ENCODE data around the gene ARHGEF26. TPM values are rescaled to one million over a fixed set of nuclear protein-coding genes. Genes with fewer than 3 reads are reported as not detected.

Gene ARHGEF26
- total RNA-seq, 4 donors from 2014 or later, result 30.6 to 49.3 (median 37.8) TPM

DNA sequence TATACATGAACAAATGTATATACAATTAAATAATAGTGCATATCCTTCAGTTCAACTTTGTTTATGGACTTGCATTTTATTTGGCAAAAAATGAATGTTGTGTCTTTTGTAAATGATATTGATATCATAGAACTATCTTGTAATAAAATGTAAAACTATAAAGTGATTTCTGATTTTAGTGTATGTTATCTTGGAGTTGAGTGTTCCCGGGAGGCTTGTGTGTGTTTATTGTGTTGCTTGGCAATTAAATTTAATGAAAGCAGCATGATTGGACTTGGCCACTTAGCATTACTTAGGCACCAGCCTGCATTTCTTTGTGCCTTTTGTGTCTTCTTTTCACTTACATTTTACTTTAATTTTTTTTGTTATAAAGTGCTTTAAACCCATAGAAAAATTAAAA lies 10.6 kb downstream of the ARHGEF26 start:
- DNase-seq (ENCODE audit: low spot score in 2 of 2), result no peak
- TF ChIP-seq POLR2A (IDR thresholded peaks at IDR 0.05), result no peak
- TF ChIP-seq, protein P1, sequence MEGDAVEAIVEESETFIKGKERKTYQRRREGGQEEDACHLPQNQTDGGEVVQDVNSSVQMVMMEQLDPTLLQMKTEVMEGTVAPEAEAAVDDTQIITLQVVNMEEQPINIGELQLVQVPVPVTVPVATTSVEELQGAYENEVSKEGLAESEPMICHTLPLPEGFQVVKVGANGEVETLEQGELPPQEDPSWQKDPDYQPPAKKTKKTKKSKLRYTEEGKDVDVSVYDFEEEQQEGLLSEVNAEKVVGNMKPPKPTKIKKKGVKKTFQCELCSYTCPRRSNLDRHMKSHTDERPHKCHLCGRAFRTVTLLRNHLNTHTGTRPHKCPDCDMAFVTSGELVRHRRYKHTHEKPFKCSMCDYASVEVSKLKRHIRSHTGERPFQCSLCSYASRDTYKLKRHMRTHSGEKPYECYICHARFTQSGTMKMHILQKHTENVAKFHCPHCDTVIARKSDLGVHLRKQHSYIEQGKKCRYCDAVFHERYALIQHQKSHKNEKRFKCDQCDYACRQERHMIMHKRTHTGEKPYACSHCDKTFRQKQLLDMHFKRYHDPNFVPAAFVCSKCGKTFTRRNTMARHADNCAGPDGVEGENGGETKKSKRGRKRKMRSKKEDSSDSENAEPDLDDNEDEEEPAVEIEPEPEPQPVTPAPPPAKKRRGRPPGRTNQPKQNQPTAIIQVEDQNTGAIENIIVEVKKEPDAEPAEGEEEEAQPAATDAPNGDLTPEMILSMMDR (IDR thresholded peaks at IDR 0.05), result no peak
- no peak for TF ChIP-seq EP300 (IDR thresholded peaks at IDR 0.05)
- H3K9me3 ChIP-seq, result no peaks in the 10 kb centered on the region
- H3K4me3 ChIP-seq, result no peak overlapping the region
- H3K27me3 ChIP-seq, result no peaks in the 10 kb centered on the region
- peaks cover 3% of the 10 kb centered on the region for H3K36me3 ChIP-seq
- WGBS, result 24% methylated on average over 1 of the region's 1 CpG
- H3K27ac ChIP-seq, result peak overlapping the region; percentile 61
- peaks cover 65% of the 10 kb centered on the region for H3K4me1 ChIP-seq

DNA sequence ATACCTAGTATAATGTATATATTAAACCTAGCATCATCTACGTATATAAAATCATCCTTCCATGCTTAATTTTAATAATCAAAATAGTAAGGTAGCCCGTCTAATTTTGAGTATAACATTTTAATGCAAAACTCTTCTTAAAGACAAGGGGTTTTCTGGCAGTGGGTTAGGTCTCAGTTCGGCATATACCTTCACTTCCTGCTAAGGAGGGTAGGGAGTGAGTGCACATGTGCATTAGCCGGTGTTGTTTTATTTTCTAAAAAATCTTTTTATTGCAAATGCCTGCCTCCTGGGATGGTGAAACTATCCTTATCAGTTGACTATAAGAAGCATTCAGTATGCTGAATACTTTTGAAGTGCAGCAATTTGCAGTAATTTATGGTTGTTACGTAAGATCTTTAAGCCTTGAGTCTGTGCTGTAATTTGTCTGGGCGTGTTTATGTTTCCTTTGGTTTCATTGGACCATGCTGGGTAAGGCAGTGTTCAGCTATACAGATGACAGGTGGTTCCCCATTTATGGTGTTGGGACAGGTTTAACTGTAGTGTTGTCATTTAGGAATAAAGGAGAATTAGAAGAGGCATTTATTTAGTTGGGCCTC lies 11.7 kb downstream of the ARHGEF26 start:
- H3K36me3 ChIP-seq, result peaks cover 3% of the 10 kb centered on the region
- no peak overlapping the region for H3K4me3 ChIP-seq
- peaks cover 65% of the 10 kb centered on the region for H3K4me1 ChIP-seq
- no peak for DNase-seq (ENCODE audit: low spot score in 2 of 2)
- H3K27me3 ChIP-seq, result no peaks in the 10 kb centered on the region
- TF ChIP-seq EP300 (IDR thresholded peaks at IDR 0.05) (no peak), POLR2AphosphoS5 (IDR thresholded peaks at IDR 0.05) (no peak), POLR2A (IDR thresholded peaks at IDR 0.05) (no peak)
- TF ChIP-seq, protein P1 (IDR thresholded peaks at IDR 0.05), result no peak
- H3K9me3 ChIP-seq, result no peaks in the 10 kb centered on the region
- WGBS, result 51% methylated on average over 6 of the region's 6 CpGs
- H3K27ac ChIP-seq, result no peak overlapping the region

DNA sequence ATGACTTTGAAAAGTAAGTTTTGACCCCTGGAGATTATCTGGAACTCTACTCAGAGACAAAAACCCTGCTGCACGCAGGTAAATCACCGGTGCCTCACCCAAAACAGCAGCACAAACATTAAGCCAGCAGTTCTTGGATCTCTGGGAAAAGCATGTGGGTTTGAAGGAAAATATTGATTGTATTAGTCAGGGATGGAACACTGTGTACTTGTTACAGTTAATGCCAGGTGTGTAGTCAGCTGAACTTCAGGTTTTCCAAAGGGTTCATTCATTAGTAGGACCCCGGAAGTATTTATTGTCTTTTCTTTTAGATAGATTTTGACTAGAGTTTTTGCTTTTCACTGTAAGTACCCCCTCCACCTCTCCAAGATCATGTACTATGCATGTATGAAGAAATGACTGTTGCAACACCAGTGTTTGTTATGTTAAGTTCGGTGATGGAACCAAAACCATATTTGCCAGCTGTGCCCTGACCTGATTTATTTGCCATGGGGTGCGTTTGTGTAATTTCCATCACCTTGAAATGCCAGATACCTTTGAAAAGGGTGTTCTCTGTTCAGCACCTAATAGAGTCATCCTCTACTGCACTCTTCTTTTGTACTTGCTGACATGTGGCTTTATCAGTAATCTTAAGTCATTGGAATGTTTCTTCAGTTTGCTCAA lies 14.5 kb downstream of the ARHGEF26 start:
- peak overlapping the region; percentile 4 for H3K27ac ChIP-seq
- peaks cover 46% of the 10 kb centered on the region for H3K4me1 ChIP-seq
- no peaks in the 10 kb centered on the region for H3K27me3 ChIP-seq
- TF ChIP-seq, protein P1 (IDR thresholded peaks at IDR 0.05), result no peak
- TF ChIP-seq EP300 (IDR thresholded peaks at IDR 0.05), result no peak
- TF ChIP-seq POLR2A (IDR thresholded peaks at IDR 0.05), result no peak
- TF ChIP-seq POLR2AphosphoS5 (IDR thresholded peaks at IDR 0.05), result no peak
- no peaks in the 10 kb centered on the region for H3K36me3 ChIP-seq
- DNase-seq (ENCODE audit: low spot score in 2 of 2), result no peak
- H3K4me3 ChIP-seq, result no peak overlapping the region
- 65% methylated on average over 5 of the region's 5 CpGs for WGBS
- no peaks in the 10 kb centered on the region for H3K9me3 ChIP-seq

DNA sequence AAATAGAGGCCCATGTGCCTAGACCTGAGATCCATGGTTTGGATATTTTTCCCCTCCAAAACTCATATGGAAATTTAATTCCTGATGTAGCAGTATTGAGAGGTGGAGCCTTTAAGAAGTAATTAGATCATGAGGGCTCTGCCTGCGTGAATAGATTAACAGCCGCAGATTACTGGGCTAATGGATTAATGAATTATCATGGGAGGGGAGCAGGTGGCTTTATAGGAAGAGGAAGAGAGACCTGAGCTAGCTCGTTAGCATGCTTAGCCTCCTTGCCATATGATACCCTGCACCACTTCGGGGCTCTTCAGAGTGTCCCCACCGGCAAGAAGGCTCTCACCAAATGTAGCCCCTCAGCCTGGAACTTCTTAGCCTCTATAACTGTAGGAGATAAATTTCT lies 15.8 kb downstream of the ARHGEF26 start:
- Histone ChIP-seq H3K9me3 (no peaks in the 10 kb centered on the region), H3K36me3 (no peaks in the 10 kb centered on the region), H3K4me3 (no peak overlapping the region), H3K4me1 (peaks cover 35% of the 10 kb centered on the region), H3K27ac (no peak overlapping the region), H3K27me3 (no peaks in the 10 kb centered on the region)
- 79% methylated on average over 5 of the region's 5 CpGs for WGBS
- TF ChIP-seq, protein P1 (IDR thresholded peaks at IDR 0.05), result no peak
- no peak for TF ChIP-seq POLR2AphosphoS5 (IDR thresholded peaks at IDR 0.05)
- no peak for DNase-seq (ENCODE audit: low spot score in 2 of 2)

DNA sequence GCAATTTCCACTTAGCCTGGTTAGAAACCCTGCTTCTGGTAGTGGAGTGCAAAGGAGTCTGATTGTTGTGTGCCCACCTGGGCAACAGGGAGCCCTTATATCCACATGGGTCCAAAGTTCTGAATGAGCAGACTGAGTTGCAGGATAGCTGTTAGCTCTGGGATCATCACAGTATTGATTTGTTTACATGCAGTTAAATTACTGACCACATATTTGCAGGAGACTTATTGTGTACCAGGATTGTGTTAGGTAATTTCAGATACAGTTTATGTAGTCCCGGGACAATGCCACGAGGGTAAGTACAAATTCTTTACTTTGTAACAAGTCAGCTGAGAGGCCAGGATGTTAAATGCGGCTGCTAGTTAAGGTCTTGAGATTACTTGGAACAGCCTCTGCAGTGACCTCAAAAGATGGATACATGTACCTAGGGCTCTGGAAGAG lies 18.8 kb downstream of the ARHGEF26 start:
- Histone ChIP-seq H3K27me3 (no peaks in the 10 kb centered on the region), H3K27ac (no peak overlapping the region), H3K4me3 (no peak overlapping the region), H3K36me3 (no peaks in the 10 kb centered on the region), H3K4me1 (peaks cover 12% of the 10 kb centered on the region), H3K9me3 (no peaks in the 10 kb centered on the region)
- no peak for DNase-seq (ENCODE audit: low spot score in 2 of 2)
- WGBS, result 93% methylated on average over 3 of the region's 3 CpGs
- TF ChIP-seq POLR2AphosphoS5 (IDR thresholded peaks at IDR 0.05) (no peak), POLR2A (IDR thresholded peaks at IDR 0.05) (no peak), EP300 (IDR thresholded peaks at IDR 0.05) (no peak)
- TF ChIP-seq, protein P1 (IDR thresholded peaks at IDR 0.05), result no peak
